Vagina (tissue), 2 donors: ENCODE data around the gene DNAH9. TPM values are rescaled to one million over a fixed set of nuclear protein-coding genes. Genes with fewer than 3 reads are reported as not detected.

Experiments
- DNase-seq, 2 donors: peaks; one replicate each; pipeline ENCODE4 v3.0.0-alpha.2; 2017; ENCODE audit errors: extremely low spot score in 2 of 2
- H3K27ac ChIP-seq: fragments of 200-600 bp; sonication (generic); one replicate; pipeline ENCODE4 v1.5.1; 2019
- H3K27me3 ChIP-seq: fragments of 200-600 bp; sonication (generic); one replicate; pipeline ENCODE4 v1.5.1; 2019
- H3K36me3 ChIP-seq, 2 donors: fragments of 200-600 bp; sonication (generic); one replicate each; pipeline ENCODE4 v1.5.1; 2017 to 2019
- H3K4me1 ChIP-seq: fragments of 200-600 bp; sonication (generic); one replicate; pipeline ENCODE4 v1.5.1; 2019
- H3K4me3 ChIP-seq, 2 donors: fragments of 200-600 bp; sonication (generic); 1 replicate in 1 of 2; 2 replicates in 1 of 2; pipeline ENCODE4 v1.5.1; 2016 to 2019
- H3K9me3 ChIP-seq: fragments of 200-600 bp; sonication (generic); one replicate; pipeline ENCODE4 v1.5.1; 2019
- POLR2A ChIP-seq, 2 donors: fragments of 450-650 bp; IDR thresholded peaks; one replicate each; pipeline ENCODE4 v1.6.1; 2017; ENCODE audit warnings: antibody characterized with exemption in 2 of 2, mild to moderate bottlenecking in 2 of 2, moderate library complexity in 2 of 2
- POLR2AphosphoS5 ChIP-seq, 2 donors: sonication (generic); formaldehyde crosslinking; IDR thresholded peaks; one replicate each; pipeline ENCODE4 v1.9.0; 2017; ENCODE audit warnings: antibody characterized with exemption in 2 of 2, mild to moderate bottlenecking in 2 of 2, low read depth in 1 of 2; ENCODE audit not compliant: insufficient read depth in 1 of 2
- intact Hi-C: fragments of 100-400 bp; cut with DNase I; formaldehyde crosslinking; loops from one replicate; pipeline ENCODE4 v1.15.1; 2023
- total RNA-seq: library from RNA; depleted of rRNA; stranded (reverse); fragments of >200 nt; gene quantifications from one replicate; pipeline ENCODE4 v1.2.3, GENCODE V29; 2016
- TF ChIP-seq, protein P1 (sequence below), 3 experiments: fragments of 450-650 bp in 2 of 3; fragments of 200-600 bp in 1 of 3; sonication (generic) in 1 of 3; IDR thresholded peaks; one replicate each; pipeline ENCODE4 v1.5.1; 2017 to 2019; ENCODE audit warnings: antibody characterized with exemption in 3 of 3, mild to moderate bottlenecking in 2 of 3, moderate library complexity in 2 of 3

The DNAH9 gene
- total RNA-seq, 1 donor from 2014 or later = not detected

DNA sequence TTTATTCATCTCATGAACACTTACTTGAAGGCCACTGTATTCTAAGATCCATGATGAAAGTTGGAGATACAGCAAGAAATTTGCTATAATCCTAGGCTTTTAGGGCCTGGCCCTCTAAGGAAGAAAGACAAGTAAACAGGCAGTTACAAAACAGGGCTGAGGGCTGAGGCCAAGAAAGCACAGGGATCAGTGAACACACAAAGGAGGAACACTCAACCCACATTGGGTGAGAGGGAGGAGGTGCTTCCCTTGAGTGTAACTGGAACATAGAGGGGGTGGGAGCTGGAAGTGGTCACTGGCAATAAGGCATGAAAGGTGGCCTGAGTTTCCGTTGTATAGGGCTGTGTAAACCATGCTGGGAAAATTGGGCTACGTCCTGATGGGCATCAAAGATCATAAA lies 286.8 kb downstream of the DNAH9 start:
- H3K36me3 ChIP-seq = no peaks in the 10 kb centered on the region
- no peaks in the 10 kb centered on the region for H3K9me3 ChIP-seq
- H3K27ac ChIP-seq = no peak overlapping the region
- H3K27me3 ChIP-seq = no peaks in the 10 kb centered on the region
- H3K4me1 ChIP-seq = no peaks in the 10 kb centered on the region
- intact Hi-C loops = no loop called here
- DNase-seq = no peak
- TF ChIP-seq, protein P1, sequence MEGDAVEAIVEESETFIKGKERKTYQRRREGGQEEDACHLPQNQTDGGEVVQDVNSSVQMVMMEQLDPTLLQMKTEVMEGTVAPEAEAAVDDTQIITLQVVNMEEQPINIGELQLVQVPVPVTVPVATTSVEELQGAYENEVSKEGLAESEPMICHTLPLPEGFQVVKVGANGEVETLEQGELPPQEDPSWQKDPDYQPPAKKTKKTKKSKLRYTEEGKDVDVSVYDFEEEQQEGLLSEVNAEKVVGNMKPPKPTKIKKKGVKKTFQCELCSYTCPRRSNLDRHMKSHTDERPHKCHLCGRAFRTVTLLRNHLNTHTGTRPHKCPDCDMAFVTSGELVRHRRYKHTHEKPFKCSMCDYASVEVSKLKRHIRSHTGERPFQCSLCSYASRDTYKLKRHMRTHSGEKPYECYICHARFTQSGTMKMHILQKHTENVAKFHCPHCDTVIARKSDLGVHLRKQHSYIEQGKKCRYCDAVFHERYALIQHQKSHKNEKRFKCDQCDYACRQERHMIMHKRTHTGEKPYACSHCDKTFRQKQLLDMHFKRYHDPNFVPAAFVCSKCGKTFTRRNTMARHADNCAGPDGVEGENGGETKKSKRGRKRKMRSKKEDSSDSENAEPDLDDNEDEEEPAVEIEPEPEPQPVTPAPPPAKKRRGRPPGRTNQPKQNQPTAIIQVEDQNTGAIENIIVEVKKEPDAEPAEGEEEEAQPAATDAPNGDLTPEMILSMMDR (IDR thresholded peaks at IDR 0.05) = no peak
- no peak for TF ChIP-seq POLR2A (IDR thresholded peaks at IDR 0.05)
- no peak for TF ChIP-seq POLR2AphosphoS5 (IDR thresholded peaks at IDR 0.05; ENCODE audit: insufficient read depth in 1 of 2, low read depth in 1 of 2)
- no peak overlapping the region for H3K4me3 ChIP-seq

DNA sequence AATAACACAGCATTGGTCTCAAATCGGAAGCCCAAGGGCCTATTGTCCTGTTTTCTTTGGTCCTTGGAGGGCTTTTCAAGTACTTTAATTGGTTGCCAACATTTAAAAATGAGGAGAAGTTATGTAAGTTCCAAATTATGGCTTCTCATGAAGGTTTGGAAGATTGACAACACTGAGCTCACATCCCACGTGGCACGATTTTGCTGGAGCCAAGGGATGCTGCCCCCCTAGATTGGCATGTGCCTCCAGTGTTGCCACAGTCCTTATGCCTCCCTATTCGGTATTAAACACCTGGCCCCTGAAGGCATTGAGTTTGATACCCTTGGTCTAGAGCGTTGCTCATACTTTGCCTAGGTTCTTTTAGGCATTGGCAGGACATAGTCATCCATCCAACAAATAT lies 291.0 kb downstream of the DNAH9 start:
- H3K27ac ChIP-seq = no peak overlapping the region
- H3K4me3 ChIP-seq = no peak overlapping the region
- H3K27me3 ChIP-seq = no peaks in the 10 kb centered on the region
- intact Hi-C loops = no loop called here
- no peaks in the 10 kb centered on the region for H3K36me3 ChIP-seq
- H3K9me3 ChIP-seq = no peaks in the 10 kb centered on the region
- TF ChIP-seq, protein P1 (IDR thresholded peaks at IDR 0.05) = no peak
- TF ChIP-seq POLR2AphosphoS5 (IDR thresholded peaks at IDR 0.05; ENCODE audit: insufficient read depth in 1 of 2, low read depth in 1 of 2) (no peak), POLR2A (IDR thresholded peaks at IDR 0.05) (no peak)
- no peak for DNase-seq
- no peaks in the 10 kb centered on the region for H3K4me1 ChIP-seq

DNA sequence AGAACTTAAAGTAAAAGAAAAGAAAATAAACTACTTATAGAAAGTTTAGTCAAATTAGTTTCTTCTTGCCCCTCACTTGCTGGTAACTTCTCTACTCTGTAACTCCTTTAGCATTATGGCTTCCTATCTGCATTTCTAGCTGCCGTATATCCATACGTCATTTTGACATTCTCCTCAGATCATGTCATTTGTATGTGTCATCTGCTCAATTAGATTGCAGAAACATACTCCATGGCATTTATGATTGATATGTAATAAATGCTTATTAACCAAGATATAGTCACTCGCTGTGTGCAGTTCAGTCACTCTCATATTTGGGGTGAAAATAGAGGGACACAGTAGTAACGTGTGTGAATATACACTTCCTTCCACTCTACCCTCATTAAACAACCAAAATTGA lies 295.6 kb downstream of the DNAH9 start:
- H3K36me3 ChIP-seq = no peaks in the 10 kb centered on the region
- H3K27me3 ChIP-seq = no peaks in the 10 kb centered on the region
- H3K4me1 ChIP-seq = no peaks in the 10 kb centered on the region
- H3K9me3 ChIP-seq = no peaks in the 10 kb centered on the region
- TF ChIP-seq POLR2A (IDR thresholded peaks at IDR 0.05) (no peak), POLR2AphosphoS5 (IDR thresholded peaks at IDR 0.05; ENCODE audit: insufficient read depth in 1 of 2, low read depth in 1 of 2) (no peak)
- TF ChIP-seq, protein P1 (IDR thresholded peaks at IDR 0.05) = no peak
- intact Hi-C loops = loop anchor here (10.0 kb wide), 1 partner anchor 239 kb away; no protein-coding TSS in a partner anchor
- H3K4me3 ChIP-seq = no peak overlapping the region
- DNase-seq = no peak
- no peak overlapping the region for H3K27ac ChIP-seq

DNA sequence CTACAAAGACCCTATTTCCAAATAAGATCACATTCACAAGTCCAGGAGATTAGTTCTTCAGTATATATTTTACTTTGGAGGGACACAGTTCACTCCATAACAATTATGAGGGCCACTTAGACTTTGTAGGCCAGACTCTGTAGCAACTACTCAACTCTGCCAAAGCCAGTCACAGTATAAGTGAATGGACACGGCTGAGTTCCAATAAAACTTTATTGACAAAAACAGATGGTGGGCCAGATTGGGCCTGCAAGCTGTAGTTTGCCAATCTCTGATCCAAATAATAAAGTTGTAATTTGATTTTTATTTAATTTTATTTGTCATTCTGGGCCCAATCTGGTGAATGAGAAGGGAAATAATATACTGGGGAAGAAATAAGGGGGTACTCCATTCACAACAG lies 297.9 kb downstream of the DNAH9 start:
- intact Hi-C loops = loop anchor here (10.0 kb wide), 1 partner anchor 241 kb away; no protein-coding TSS in a partner anchor
- Histone ChIP-seq H3K4me1 (no peaks in the 10 kb centered on the region), H3K4me3 (no peak overlapping the region), H3K27me3 (no peaks in the 10 kb centered on the region), H3K9me3 (no peaks in the 10 kb centered on the region), H3K36me3 (no peaks in the 10 kb centered on the region), H3K27ac (no peak overlapping the region)
- TF ChIP-seq POLR2AphosphoS5 (IDR thresholded peaks at IDR 0.05; ENCODE audit: insufficient read depth in 1 of 2, low read depth in 1 of 2) = no peak
- TF ChIP-seq POLR2A (IDR thresholded peaks at IDR 0.05) = no peak
- TF ChIP-seq, protein P1 (IDR thresholded peaks at IDR 0.05) = no peak
- DNase-seq = no peak

DNA sequence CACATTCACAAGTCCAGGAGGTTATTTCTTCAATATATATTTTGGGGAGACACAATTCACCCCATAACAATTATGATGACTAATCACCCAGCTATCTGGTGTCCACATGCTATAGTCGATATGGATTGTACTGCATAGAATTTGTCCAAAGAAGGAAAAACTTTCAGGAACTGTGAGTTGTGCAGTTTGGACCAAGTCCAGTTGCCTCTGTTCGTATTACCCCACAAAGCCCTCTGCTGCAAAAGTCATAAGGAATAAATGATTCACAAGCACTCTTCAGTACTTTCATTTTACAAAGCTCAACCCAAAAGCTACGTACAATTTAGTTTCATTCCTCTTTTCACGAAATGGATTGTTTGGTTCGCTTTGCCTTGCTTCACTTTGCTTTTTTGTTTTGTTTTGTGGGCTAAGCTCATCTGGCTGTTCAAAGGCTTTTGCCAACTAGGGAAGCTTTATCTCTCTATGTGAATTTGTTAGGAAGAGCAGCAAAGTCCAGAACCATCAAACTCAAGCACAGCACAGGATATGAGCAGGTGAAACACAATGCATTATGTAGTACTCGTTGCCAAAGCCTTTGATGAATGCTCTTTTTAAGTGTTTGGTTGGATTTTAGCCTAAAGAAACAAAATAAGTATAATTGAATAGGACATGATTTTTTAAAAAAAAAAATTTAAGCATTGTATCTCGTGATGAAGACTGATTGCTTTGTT lies 300.4 kb downstream of the DNAH9 start:
- H3K27me3 ChIP-seq = no peaks in the 10 kb centered on the region
- no peaks in the 10 kb centered on the region for H3K4me1 ChIP-seq
- H3K4me3 ChIP-seq = no peak overlapping the region
- DNase-seq = no peak
- no peaks in the 10 kb centered on the region for H3K9me3 ChIP-seq
- TF ChIP-seq, protein P1 (IDR thresholded peaks at IDR 0.05) = no peak
- TF ChIP-seq POLR2AphosphoS5 (IDR thresholded peaks at IDR 0.05; ENCODE audit: insufficient read depth in 1 of 2, low read depth in 1 of 2) (no peak), POLR2A (IDR thresholded peaks at IDR 0.05) (no peak)
- H3K27ac ChIP-seq = no peak overlapping the region
- intact Hi-C loops = loop anchor here (10.0 kb wide), 1 partner anchor 244 kb away; no protein-coding TSS in a partner anchor
- no peaks in the 10 kb centered on the region for H3K36me3 ChIP-seq
